GM21360 (cell line): Measurements from ENCODE around the gene SERP2.

Experiments
- ATAC-seq: cut with Tn5 transposase; IDR thresholded peaks from one replicate; pipeline ENCODE4 v1.9.1; 2021; ENCODE audit warnings: mild to moderate bottlenecking, moderate library complexity; ENCODE audit not compliant: unreplicated experiment

The SERP2 gene

DNA sequence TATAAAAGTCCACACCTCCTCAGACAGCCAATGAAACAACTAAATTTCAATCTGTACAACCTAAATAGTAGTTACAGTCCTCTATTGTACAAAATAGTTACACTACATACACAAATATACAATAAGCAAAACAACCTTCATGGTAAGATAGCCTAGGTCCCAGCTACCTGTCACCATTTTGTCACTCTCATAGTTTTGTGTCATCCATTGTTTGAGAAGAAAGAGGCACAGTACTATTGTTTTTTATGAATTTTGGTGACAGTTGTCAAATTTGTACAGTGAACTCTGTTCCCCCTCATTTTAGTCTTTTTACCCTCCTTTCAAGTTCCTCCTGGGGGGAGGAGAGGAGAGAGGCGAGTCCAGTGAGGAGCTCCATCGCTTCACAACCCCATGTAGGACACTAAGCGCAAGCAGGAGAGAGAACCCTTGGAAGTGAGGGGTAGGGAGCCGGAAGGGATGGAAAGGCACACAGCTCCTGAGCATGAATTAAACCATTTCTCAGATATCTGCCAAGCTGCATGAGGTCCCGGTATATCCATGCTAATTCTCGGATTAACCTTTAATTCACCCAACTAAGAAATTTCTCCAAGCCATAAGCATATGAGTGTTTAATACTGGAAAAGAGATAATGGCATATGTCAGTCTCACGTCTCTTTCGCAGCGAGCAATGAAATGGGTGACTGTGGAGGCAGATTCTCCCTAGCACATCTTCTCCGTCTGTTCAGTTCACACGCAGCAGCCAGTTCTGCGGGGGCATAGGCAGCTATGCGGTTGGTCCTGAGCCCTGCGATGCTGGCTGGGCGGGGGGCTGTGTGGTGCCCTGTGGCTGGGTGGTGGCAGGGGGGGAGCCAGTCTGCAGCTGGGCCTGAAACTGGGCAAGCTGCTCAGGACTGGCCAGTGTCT, 60.5 kb downstream of the SERP2 start:
- ATAC-seq = no peak

DNA sequence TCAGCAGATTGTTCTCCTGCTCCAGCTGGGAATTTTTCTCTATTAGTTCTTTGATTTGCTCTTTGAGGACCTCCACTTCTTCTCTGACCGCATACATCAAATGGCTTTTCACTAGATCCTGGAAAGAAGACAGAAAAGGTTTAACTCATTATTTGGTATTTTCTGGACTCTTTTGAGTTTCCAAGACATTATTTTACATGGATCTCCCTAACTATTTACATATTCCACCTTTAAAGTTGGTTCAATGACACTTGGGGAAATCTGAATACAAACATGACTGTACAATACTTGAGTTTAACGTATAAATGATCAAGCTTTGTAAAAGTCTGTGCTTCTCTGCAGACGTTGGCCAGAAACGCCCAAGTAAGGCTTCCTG, 61.1 kb downstream of the SERP2 start:
- ATAC-seq = no peak

DNA sequence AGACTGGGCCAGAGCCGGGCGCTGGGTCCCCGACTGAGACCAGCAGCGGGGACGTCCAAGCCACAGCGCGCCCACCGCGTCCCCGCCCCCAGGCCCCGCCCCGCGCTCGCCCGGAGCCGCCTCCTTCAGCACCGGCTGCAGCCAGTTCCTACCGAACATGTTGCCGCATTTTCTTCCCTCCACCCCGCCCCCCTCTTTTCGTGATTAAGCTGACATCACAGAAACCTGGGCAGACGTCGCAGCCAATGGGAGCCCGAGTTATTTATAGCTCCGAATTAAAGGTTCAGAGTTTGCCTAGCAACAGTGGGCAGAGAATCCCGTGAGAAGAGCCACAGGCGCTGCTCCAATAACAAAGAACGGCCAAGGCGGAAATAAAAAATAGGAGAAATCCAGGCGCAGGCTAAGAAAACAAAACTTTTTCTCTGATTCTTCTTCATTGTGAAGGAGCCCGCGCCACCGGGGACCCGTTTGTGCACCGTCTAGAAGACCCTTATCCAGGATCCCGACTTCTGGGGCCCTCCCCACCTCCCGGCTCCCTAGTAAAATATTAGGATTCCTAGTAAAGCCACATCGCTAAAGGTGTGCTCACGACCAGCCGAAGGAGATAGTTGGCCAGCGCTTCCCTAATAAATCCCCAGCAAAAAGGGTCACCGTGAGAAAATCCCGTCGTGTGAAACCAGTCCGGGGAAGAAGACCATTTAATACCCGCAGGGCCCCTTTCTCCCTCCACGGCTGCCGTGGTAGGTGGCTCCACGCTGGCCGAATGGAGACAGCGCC, 61.7 kb downstream of the SERP2 start:
- peak; percentile 78 for ATAC-seq

DNA sequence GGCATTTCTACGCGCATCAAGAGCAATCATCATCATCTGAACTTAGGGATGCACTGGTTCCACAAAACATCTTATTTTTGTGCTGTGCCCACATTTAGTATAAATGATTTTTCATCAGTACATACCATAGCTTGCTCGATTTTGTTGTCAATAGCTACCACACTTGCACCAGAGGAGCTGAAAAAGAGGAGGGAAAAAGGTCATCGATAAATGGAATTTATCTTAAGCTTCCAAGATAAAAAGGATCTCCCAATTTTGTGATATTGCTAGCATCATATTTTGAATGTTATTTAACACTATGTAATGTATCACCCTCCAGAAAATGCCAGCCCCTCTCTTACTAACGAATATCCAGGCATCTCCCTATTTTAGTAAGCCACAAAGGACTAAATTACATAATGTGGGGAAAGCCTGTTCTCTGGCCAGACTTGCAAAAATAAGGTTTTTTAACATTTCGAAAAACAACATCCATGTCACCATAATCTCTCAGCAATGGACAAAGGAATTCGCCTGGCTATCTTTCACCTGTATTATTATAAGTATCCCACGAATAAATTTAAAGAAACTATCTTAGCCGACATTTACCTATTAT, 62.4 kb downstream of the SERP2 start:
- no peak for ATAC-seq

GRCh38 chr13:44436589-44437337, 63.1 kb downstream of the SERP2 start:
- ATAC-seq = no peak

DNA sequence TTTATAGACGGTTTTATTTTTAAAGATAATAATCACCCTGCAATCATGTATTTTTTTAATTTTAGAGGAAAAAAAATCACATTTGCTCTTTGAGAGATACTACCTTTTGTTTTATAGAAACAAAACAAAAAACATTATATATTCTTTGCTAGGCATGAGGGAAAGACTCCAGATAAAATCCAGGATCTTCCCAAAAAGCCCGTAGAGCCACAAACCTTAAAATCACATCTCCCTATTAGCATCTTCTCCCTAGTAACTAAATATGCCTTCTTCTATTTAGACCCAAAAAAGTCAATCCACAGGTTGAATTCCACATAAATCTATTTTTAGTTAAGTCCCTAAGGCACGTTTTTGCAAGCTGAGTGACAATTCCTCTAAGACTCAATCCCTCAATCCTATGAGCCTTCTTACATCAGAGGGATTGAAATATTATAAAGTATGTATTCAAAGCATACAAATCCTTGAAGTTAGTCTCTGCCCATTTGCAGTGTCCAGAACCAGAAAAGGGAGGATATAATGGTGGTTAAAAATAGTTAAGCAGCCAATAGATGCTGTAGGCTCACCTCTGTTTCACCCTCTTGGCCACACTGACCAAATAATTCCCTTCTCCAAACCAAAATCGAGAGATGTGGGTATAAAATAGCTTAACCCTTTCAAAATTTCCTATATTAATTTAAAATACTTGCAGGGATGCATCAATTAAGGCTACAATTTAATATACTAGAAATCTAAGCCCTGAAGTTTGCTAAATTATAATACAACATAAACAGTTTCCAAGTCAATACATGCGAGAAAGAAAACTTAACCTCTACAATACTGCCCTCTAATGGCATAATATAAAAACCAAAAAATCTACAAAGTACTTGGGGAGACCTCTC, 64.0 kb downstream of the SERP2 start:
- ATAC-seq = no peak

DNA sequence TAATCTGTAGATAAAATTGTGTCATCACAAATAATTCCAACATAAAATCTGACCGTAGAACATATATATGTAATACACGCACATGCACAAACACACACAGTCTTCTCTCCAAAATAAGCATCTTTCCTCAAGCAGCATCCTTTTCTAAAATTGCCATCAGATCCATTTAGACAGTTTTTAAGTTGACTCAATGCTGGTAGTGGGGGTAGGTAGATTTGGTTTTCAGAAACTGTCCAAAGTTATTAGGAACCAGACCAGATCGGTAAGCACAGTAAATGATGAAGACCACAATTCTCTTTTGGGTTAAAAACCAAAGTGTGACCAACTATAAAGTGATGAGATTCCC, 64.6 kb downstream of the SERP2 start:
- no peak for ATAC-seq

DNA sequence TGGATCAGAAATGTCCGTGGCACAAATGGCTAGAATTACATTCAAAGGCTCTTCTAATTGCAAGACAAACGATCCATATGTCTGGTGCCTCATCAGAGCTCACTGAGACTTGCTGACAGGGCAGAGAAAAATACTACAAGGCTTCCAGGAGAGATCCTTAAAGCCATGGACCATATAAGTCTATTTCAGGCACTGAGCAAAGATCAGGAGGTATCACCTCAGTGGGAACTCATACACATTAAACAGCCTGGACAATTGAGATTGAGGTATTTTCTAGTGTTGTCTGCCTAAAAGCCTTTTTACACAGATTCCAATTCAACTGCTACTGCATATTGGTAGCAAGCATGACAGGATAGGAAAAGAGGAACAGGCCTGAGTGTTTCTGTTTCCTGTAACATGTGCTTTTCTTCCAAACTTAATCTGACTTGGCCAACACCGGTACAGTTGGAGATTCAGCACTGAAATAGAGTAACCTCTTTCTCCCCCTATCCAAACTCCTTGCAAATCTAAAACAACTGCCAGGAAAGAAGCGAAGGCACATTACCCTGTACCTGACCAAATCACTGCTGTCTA, 65.9 kb downstream of the SERP2 start:
- ATAC-seq = no peak

GRCh38 chr13:44440046-44440608, 66.5 kb downstream of the SERP2 start:
- no peak for ATAC-seq
